SIG-M5 treated with dmso at 0.1 percent for 504 hours (cell line): Measurements from ENCODE around the gene HEXA.

Experiments used
- DNase-seq: peaks from one replicate; lab custom pipeline; 2025; ENCODE audit not compliant: unreplicated experiment; lab: John Stamatoyannopoulos, UW

Gene HEXA

GRCh38 chr15:72377331-72377730, 1.5 kb upstream of the HEXA start:
- DNase-seq: no peak

GRCh38 chr15:72375501-72375845, 341 bp downstream of the HEXA start:
- peak; percentile 61 for DNase-seq

GRCh38 chr15:72372361-72372760, 3.5 kb downstream of the HEXA start:
- no peak for DNase-seq

- DNase-seq: peak; percentile 80
Observed at GRCh38 chr15:72369964-72370363, 5.8 kb downstream of the HEXA start.

GRCh38 chr15:72368899-72369298, 6.9 kb downstream of the HEXA start:
- peak; percentile 69 for DNase-seq

- peak; percentile 55 for DNase-seq
Observed at GRCh38 chr15:72368325-72368724, 7.5 kb downstream of the HEXA start.

- DNase-seq: peak; percentile 93
Observed at GRCh38 chr15:72365844-72366243, 10.0 kb downstream of the HEXA start.

GRCh38 chr15:72361176-72361575, 14.6 kb downstream of the HEXA start:
- no peak for DNase-seq

GRCh38 chr15:72358650-72359171, 17.1 kb downstream of the HEXA start:
- DNase-seq: peak; percentile 19

GRCh38 chr15:72358121-72358520, 17.7 kb downstream of the HEXA start:
- DNase-seq: no peak

- no peak for DNase-seq
Observed at GRCh38 chr15:72354496-72354895, 21.3 kb downstream of the HEXA start.

- DNase-seq: peak; percentile 29
Observed at GRCh38 chr15:72353266-72353665, 22.5 kb downstream of the HEXA start.

GRCh38 chr15:72345806-72346205, 30.0 kb downstream of the HEXA start:
- no peak for DNase-seq

GRCh38 chr15:72345280-72345679, 30.5 kb downstream of the HEXA start:
- DNase-seq: no peak

- no peak for DNase-seq
Observed at GRCh38 chr15:72344602-72345001, 31.2 kb downstream of the HEXA start.

- DNase-seq: no peak
Observed at GRCh38 chr15:72342385-72342784, 33.4 kb downstream of the HEXA start.

GRCh38 chr15:72341361-72341760, 34.5 kb downstream of the HEXA start:
- no peak for DNase-seq

GRCh38 chr15:72340366-72340765, 35.4 kb downstream of the HEXA start:
- no peak for DNase-seq

- DNase-seq: peak; percentile 87
Observed at GRCh38 chr15:72339777-72340177, 36.0 kb downstream of the HEXA start.

GRCh38 chr15:72338617-72339321, 37.0 kb downstream of the HEXA start:
- DNase-seq: peak; percentile 68

GRCh38 chr15:72338148-72338547, 37.7 kb downstream of the HEXA start:
- DNase-seq: no peak

GRCh38 chr15:72334842-72335241, 41.0 kb downstream of the HEXA start:
- DNase-seq: no peak

- no peak for DNase-seq
Observed at GRCh38 chr15:72331021-72331420, 44.8 kb downstream of the HEXA start.
